Common myeloid progenitor, CD34-positive (primary cell): ENCODE measurements around the gene FGFRL1.
"Not testable (repeated sequence)": the region's sequence is repeated elsewhere in the genome, so short reads cannot be mapped to it uniquely, and the experiment has no call there.

Experiments used
- CTCF ChIA-PET: fragments of 350-600 bp; sonication (Branson Sonifier 250); formaldehyde crosslinking; loops from one replicate; lab custom pipeline; 2021; ENCODE audit warnings: antibody characterized with exemption; lab: Charles Lee
- POLR2A ChIA-PET: fragments of 350-600 bp; sonication (Branson Sonifier 250); formaldehyde crosslinking; loops from one replicate; lab custom pipeline; 2021; ENCODE audit warnings: antibody characterized with exemption; lab: Charles Lee
- DNase-seq, 3 donors: peaks; one replicate each; pipeline versions ENCODE4 v3.0.0 to v3.0.0-alpha.2; 2013
- H3K27ac ChIP-seq, 2 experiments: 1 replicate in 1 of 2; 2 replicates in 1 of 2; pipeline ENCODE4 v1.7.0; 2013; ENCODE audit warnings: inconsistent platforms in 2 of 2, low read length in 2 of 2, mild to moderate bottlenecking in 2 of 2, low read depth in 1 of 2, moderate library complexity in 1 of 2; ENCODE audit not compliant: severe bottlenecking in 2 of 2, insufficient read depth in 1 of 2, poor library complexity in 1 of 2
- H3K27me3 ChIP-seq, 5 experiments: replicated peaks in 2 of 5; 1 replicate in 3 of 5; 2 replicates in 2 of 5; pipeline versions ENCODE4 v1.6.1 to v1.7.0; 2013; ENCODE audit warnings: low read length in 4 of 5, mild to moderate bottlenecking in 2 of 5, moderate library complexity in 2 of 5, inconsistent platforms in 1 of 5; ENCODE audit not compliant: insufficient read depth in 5 of 5, control insufficient read depth in 4 of 5
- H3K36me3 ChIP-seq, 4 experiments: 1 replicate in 2 of 4; 2 replicates in 2 of 4; pipeline versions ENCODE4 v1.6.1 to v1.7.0; 2013; ENCODE audit warnings: low read length in 3 of 4, control low read depth in 1 of 4, mild to moderate bottlenecking in 1 of 4; ENCODE audit not compliant: control insufficient read depth in 4 of 4, insufficient read depth in 4 of 4
- H3K4me1 ChIP-seq, 4 experiments: 1 replicate in 3 of 4; 2 replicates in 1 of 4; pipeline versions ENCODE4 v1.6.1 to v1.7.1; 2013; ENCODE audit warnings: low read length in 3 of 4, mild to moderate bottlenecking in 3 of 4, control low read depth in 1 of 4, inconsistent platforms in 1 of 4, moderate library complexity in 1 of 4; ENCODE audit not compliant: control insufficient read depth in 4 of 4, insufficient read depth in 4 of 4; ENCODE audit errors: control extremely low read depth in 1 of 4
- H3K4me3 ChIP-seq, 7 experiments: 1 replicate in 4 of 7; 2 replicates in 3 of 7; pipeline versions ENCODE4 v1.5.1 to v1.7.0; 2013; ENCODE audit warnings: mild to moderate bottlenecking in 7 of 7, low read length in 6 of 7, moderate library complexity in 6 of 7, inconsistent platforms in 2 of 7, low read depth in 2 of 7, control low read depth in 1 of 7; ENCODE audit not compliant: insufficient read depth in 4 of 7, control insufficient read depth in 1 of 7; ENCODE audit errors: extremely low read depth in 1 of 7
- H3K9me3 ChIP-seq, 5 experiments: 1 replicate in 4 of 5; 2 replicates in 1 of 5; pipeline versions ENCODE4 v1.6.1 to v1.7.1; 2013; ENCODE audit warnings: low read length in 4 of 5, mild to moderate bottlenecking in 2 of 5, inconsistent platforms in 1 of 5, low read depth in 1 of 5, moderate library complexity in 1 of 5; ENCODE audit not compliant: control insufficient read depth in 4 of 5, insufficient read depth in 2 of 5; ENCODE audit errors: control extremely low read depth in 1 of 5
- WGBS: methylation state at CpG from one replicate; pipeline ENCODE4 v1.1.5; 2013; ENCODE audit not compliant: insufficient coverage; 5-methylcytosine and 5-hydroxymethylcytosine counted together

FGFRL1 gene

GRCh38 chr4:1043162-1043561 is 31.7 kb downstream of the FGFRL1 start:
- ChIA-PET POLR2A (no interaction called here), CTCF (no interaction called here)
- DNase-seq, result peak in 1 of 3 donors; percentile 31
- no peak overlapping the region for H3K27ac ChIP-seq
- H3K4me3 ChIP-seq, result no peak overlapping the region
- peaks cover 0 to 13% (median 12%) of the 10 kb centered on the region in 4 experiments for H3K4me1 ChIP-seq
- H3K9me3 ChIP-seq, result no peaks in the 10 kb centered on the region
- peaks cover 0 to 53% (median 24%) of the 10 kb centered on the region in 5 experiments for H3K27me3 ChIP-seq
- 71% methylated on average over 3 of the region's 7 CpGs for WGBS
- H3K36me3 ChIP-seq, result no peaks in the 10 kb centered on the region

GRCh38 chr4:1043651-1044468 is 32.4 kb downstream of the FGFRL1 start:
- POLR2A ChIA-PET, result no interaction called here
- 23% methylated on average over 33 of the region's 36 CpGs for WGBS
- peak; percentile 79 to 93 (median 93) for DNase-seq

GRCh38 chr4:1044469-1045192 is 33.2 kb downstream of the FGFRL1 start:
- ChIA-PET CTCF (interaction anchor here (0.6 to 1.1 kb wide), 2 partner anchors 11 to 237 kb away, joined by 3 read pairs; no protein-coding TSS in a partner anchor), POLR2A (no interaction called here)
- H3K9me3 ChIP-seq, result no peaks in the 10 kb centered on the region
- no peak for DNase-seq
- H3K27ac ChIP-seq, result no peak overlapping the region
- H3K36me3 ChIP-seq, result no peaks in the 10 kb centered on the region
- peaks cover 0 to 63% (median 24%) of the 10 kb centered on the region in 5 experiments for H3K27me3 ChIP-seq
- H3K4me3 ChIP-seq, result no peak overlapping the region
- WGBS, result 88% methylated on average over 10 of the region's 12 CpGs
- peaks cover 0 to 15% (median 13%) of the 10 kb centered on the region in 4 experiments for H3K4me1 ChIP-seq

More at GRCh38 chr4:1043651-1044468, 32.4 kb downstream of the FGFRL1 start:
- Histone ChIP-seq H3K4me1 (peaks cover 0 to 15% (median 13%) of the 10 kb centered on the region in 4 experiments), H3K27ac (peak overlapping the region in 1 of 2 experiments; percentile 34), H3K4me3 (no peak overlapping the region), H3K27me3 (peaks cover 0 to 55% (median 24%) of the 10 kb centered on the region in 5 experiments), H3K36me3 (no peaks in the 10 kb centered on the region), H3K9me3 (no peaks in the 10 kb centered on the region)
- CTCF ChIA-PET, result interaction anchor here (0.6 to 1.1 kb wide), 2 partner anchors 11 to 236 kb away, joined by 3 read pairs; no protein-coding TSS in a partner anchor

- POLR2A ChIA-PET, result no interaction called here
- no peak for DNase-seq
- no peak overlapping the region for H3K4me3 ChIP-seq
- H3K4me1 ChIP-seq, result peaks cover 0 to 15% (median 13%) of the 10 kb centered on the region in 4 experiments
- CTCF ChIA-PET, result no interaction called here
- no peak overlapping the region for H3K27ac ChIP-seq
- WGBS, result 88% methylated on average over 14 of the region's 14 CpGs
- H3K36me3 ChIP-seq, result no peaks in the 10 kb centered on the region
- no peaks in the 10 kb centered on the region for H3K9me3 ChIP-seq
- H3K27me3 ChIP-seq, result peaks cover 0 to 65% (median 24%) of the 10 kb centered on the region in 5 experiments
Observed at GRCh38 chr4:1045193-1045594, 33.8 kb downstream of the FGFRL1 start.

- Histone ChIP-seq H3K9me3 (no peaks in the 10 kb centered on the region), H3K4me3 (no peak overlapping the region), H3K4me1 (peaks cover 0 to 15% (median 13%) of the 10 kb centered on the region in 4 experiments), H3K36me3 (no peaks in the 10 kb centered on the region), H3K27me3 (peaks cover 0 to 70% (median 24%) of the 10 kb centered on the region in 5 experiments), H3K27ac (no peak overlapping the region)
- DNase-seq, result no peak
- CTCF ChIA-PET, result no interaction called here
- POLR2A ChIA-PET, result no interaction called here
- WGBS, result 86% methylated on average over 14 of the region's 36 CpGs
Observed at GRCh38 chr4:1045595-1046201, 34.3 kb downstream of the FGFRL1 start.

- H3K4me3 ChIP-seq, H3K9me3 ChIP-seq, H3K27ac ChIP-seq, POLR2A ChIA-PET, H3K36me3 ChIP-seq, CTCF ChIA-PET: not testable (repeated sequence)
- Histone ChIP-seq H3K4me1 (peaks cover 0 to 15% (median 13%) of the 10 kb centered on the region in 4 experiments), H3K27me3 (peaks cover 0 to 75% (median 20%) of the 10 kb centered on the region in 5 experiments)
- whole genome bisulfite sequencing, result 7% methylated on average over 27 of the region's 29 CpGs
- peak in 2 of 3 donors; percentile 50 to 56 for DNase-seq
Observed at GRCh38 chr4:1046581-1047011, 35.2 kb downstream of the FGFRL1 start.
